Peyer's patch (tissue), 4 donors: Measurements from ENCODE around the gene DSG3. TPM values are rescaled to one million over a fixed set of nuclear protein-coding genes. Genes with fewer than 3 reads are reported as not detected.

Experiments used
- DNase-seq, 3 donors: peaks; one replicate each; pipeline ENCODE4 v3.0.0-alpha.2; 2017 to 2019
- H3K27ac ChIP-seq, 4 donors: fragments of 200-600 bp; sonication (generic); one replicate each; pipeline ENCODE4 v1.5.1; 2016 to 2019
- H3K27me3 ChIP-seq, 2 donors: fragments of 200-600 bp; sonication (generic); one replicate each; pipeline ENCODE4 v1.5.1; 2019
- H3K36me3 ChIP-seq, 3 donors: fragments of 200-600 bp; sonication (generic); one replicate each; pipeline ENCODE4 v1.5.1; 2016 to 2019
- H3K4me1 ChIP-seq, 4 donors: fragments of 200-600 bp; sonication (generic); one replicate each; pipeline ENCODE4 v1.5.1; 2016 to 2019
- H3K4me3 ChIP-seq, 4 donors: fragments of 200-600 bp; sonication (generic); 1 replicate in 3 of 4; 2 replicates in 1 of 4; pipeline ENCODE4 v1.5.1; 2016 to 2019; ENCODE audit warnings: mild to moderate bottlenecking in 1 of 4
- H3K9me3 ChIP-seq, 4 donors: fragments of 200-600 bp; sonication (generic); one replicate each; pipeline ENCODE4 v1.5.1; 2016 to 2019; ENCODE audit warnings: mild to moderate bottlenecking in 1 of 4
- CTCF ChIP-seq, 6 experiments: fragments of 450-650 bp in 4 of 6; fragments of 200-600 bp in 2 of 6; sonication (generic) in 1 of 6; IDR thresholded peaks; one replicate each; pipeline ENCODE4 v1.5.1; 2017 to 2019; ENCODE audit warnings: antibody characterized with exemption in 6 of 6, mild to moderate bottlenecking in 3 of 6, moderate library complexity in 1 of 6
- POLR2A ChIP-seq, 2 donors: fragments of 450-650 bp; IDR thresholded peaks; one replicate each; pipeline ENCODE4 v1.5.1; 2017; ENCODE audit warnings: antibody characterized with exemption in 2 of 2, mild to moderate bottlenecking in 2 of 2, moderate library complexity in 2 of 2
- total RNA-seq, 4 donors: library from RNA; depleted of rRNA; stranded (reverse); fragments of >200 nt; gene quantifications; one replicate each; pipeline ENCODE4 v1.1.0, GENCODE V29; 2016

Gene DSG3
- total RNA-seq, 4 donors from 2014 or later: 3.7 to 11.4 (median 11.0) TPM; not detected in 1

GRCh38 chr18:31469629-31470028 lies 22.1 kb downstream of the DSG3 start:
- no peaks in the 10 kb centered on the region for H3K4me1 ChIP-seq
- no peaks in the 10 kb centered on the region for H3K27me3 ChIP-seq
- TF ChIP-seq CTCF (IDR thresholded peaks at IDR 0.05): no peak
- no peak for TF ChIP-seq POLR2A (IDR thresholded peaks at IDR 0.05)
- peaks cover 0 to 6% (median 0%) of the 10 kb centered on the region in 3 donors for H3K36me3 ChIP-seq
- no peak overlapping the region for H3K4me3 ChIP-seq
- no peaks in the 10 kb centered on the region for H3K9me3 ChIP-seq
- no peak overlapping the region for H3K27ac ChIP-seq
- DNase-seq: no peak

GRCh38 chr18:31478688-31479087 lies 31.1 kb downstream of the DSG3 start:
- H3K4me1 ChIP-seq: no peaks in the 10 kb centered on the region
- peaks cover 0 to 3% (median 0%) of the 10 kb centered on the region in 3 donors for H3K36me3 ChIP-seq
- no peak overlapping the region for H3K4me3 ChIP-seq
- H3K27me3 ChIP-seq: no peaks in the 10 kb centered on the region
- no peak for TF ChIP-seq CTCF (IDR thresholded peaks at IDR 0.05)
- TF ChIP-seq POLR2A (IDR thresholded peaks at IDR 0.05): no peak
- no peak for DNase-seq
- no peaks in the 10 kb centered on the region for H3K9me3 ChIP-seq
- no peak overlapping the region for H3K27ac ChIP-seq

- Histone ChIP-seq H3K4me3 (no peak overlapping the region), H3K36me3 (no peaks in the 10 kb centered on the region), H3K27ac (no peak overlapping the region), H3K9me3 (no peaks in the 10 kb centered on the region), H3K27me3 (no peaks in the 10 kb centered on the region), H3K4me1 (no peaks in the 10 kb centered on the region)
- TF ChIP-seq POLR2A (IDR thresholded peaks at IDR 0.05): no peak
- no peak for TF ChIP-seq CTCF (IDR thresholded peaks at IDR 0.05)
- no peak for DNase-seq
Measured at GRCh38 chr18:31482051-31482450, 34.5 kb downstream of the DSG3 start.

GRCh38 chr18:31483396-31483795 lies 35.9 kb downstream of the DSG3 start:
- Histone ChIP-seq H3K27ac (no peak overlapping the region), H3K36me3 (no peaks in the 10 kb centered on the region), H3K27me3 (no peaks in the 10 kb centered on the region), H3K4me1 (no peaks in the 10 kb centered on the region), H3K9me3 (no peaks in the 10 kb centered on the region), H3K4me3 (no peak overlapping the region)
- DNase-seq: no peak
- TF ChIP-seq CTCF (IDR thresholded peaks at IDR 0.05) (no peak), POLR2A (IDR thresholded peaks at IDR 0.05) (no peak)

- H3K4me1 ChIP-seq: peaks cover 0 to 2% (median 0%) of the 10 kb centered on the region in 4 donors
- H3K27me3 ChIP-seq: no peaks in the 10 kb centered on the region
- no peaks in the 10 kb centered on the region for H3K36me3 ChIP-seq
- no peak overlapping the region for H3K27ac ChIP-seq
- no peaks in the 10 kb centered on the region for H3K9me3 ChIP-seq
- TF ChIP-seq CTCF (IDR thresholded peaks at IDR 0.05) (peak in 2 of 6 experiments; percentile 9 to 37), POLR2A (IDR thresholded peaks at IDR 0.05) (no peak)
- no peak overlapping the region for H3K4me3 ChIP-seq
- no peak for DNase-seq
Measured at GRCh38 chr18:31484461-31484860, 36.9 kb downstream of the DSG3 start.

- TF ChIP-seq CTCF (IDR thresholded peaks at IDR 0.05) (no peak), POLR2A (IDR thresholded peaks at IDR 0.05) (no peak)
- DNase-seq: no peak
- no peaks in the 10 kb centered on the region for H3K27me3 ChIP-seq
- H3K4me3 ChIP-seq: no peak overlapping the region
- H3K4me1 ChIP-seq: peaks cover 0 to 8% (median 0%) of the 10 kb centered on the region in 4 donors
- H3K27ac ChIP-seq: no peak overlapping the region
- H3K9me3 ChIP-seq: no peaks in the 10 kb centered on the region
- H3K36me3 ChIP-seq: no peaks in the 10 kb centered on the region
Measured at GRCh38 chr18:31486165-31486564, 38.6 kb downstream of the DSG3 start.
